Measurements from ENCODE around the gene CASZ1.

The CASZ1 gene

GRCh38 chr1:10692401-10693021, 103.9 kb downstream of the CASZ1 start:
- FAIRE-seq (peak; percentile 55), DNase-seq (ENCODE audit: insufficient read length, low spot score) (peak; percentile 38)

- no peak for FAIRE-seq
- DNase-seq (ENCODE audit: insufficient read length, low spot score): no peak
Measured at GRCh38 chr1:10691740-10692125, 104.7 kb downstream of the CASZ1 start.

- FAIRE-seq (no peak), DNase-seq (ENCODE audit: insufficient read length, low spot score) (no peak)
Measured at GRCh38 chr1:10691075-10691739, 105.2 kb downstream of the CASZ1 start.

GRCh38 chr1:10690484-10690883, 106.0 kb downstream of the CASZ1 start:
- DNase-seq (ENCODE audit: insufficient read length, low spot score) (no peak), FAIRE-seq (no peak)

GRCh38 chr1:10688409-10688786, 108.0 kb downstream of the CASZ1 start:
- DNase-seq (ENCODE audit: insufficient read length, low spot score) (no peak), FAIRE-seq (no peak)

GRCh38 chr1:10687782-10688408, 108.6 kb downstream of the CASZ1 start:
- no peak for DNase-seq (ENCODE audit: insufficient read length, low spot score)
- no peak for FAIRE-seq

GRCh38 chr1:10687251-10687651, 109.2 kb downstream of the CASZ1 start:
- no peak for FAIRE-seq
- no peak for DNase-seq (ENCODE audit: insufficient read length, low spot score)

- DNase-seq (ENCODE audit: insufficient read length, low spot score) (no peak), FAIRE-seq (no peak)
Measured at GRCh38 chr1:10686404-10687040, 109.9 kb downstream of the CASZ1 start.

GRCh38 chr1:10685808-10686403, 110.5 kb downstream of the CASZ1 start:
- no peak for DNase-seq (ENCODE audit: insufficient read length, low spot score)
- FAIRE-seq: no peak

- DNase-seq (ENCODE audit: insufficient read length, low spot score) (no peak), FAIRE-seq (no peak)
Measured at GRCh38 chr1:10685196-10685807, 111.1 kb downstream of the CASZ1 start.

GRCh38 chr1:10684221-10684620, 112.2 kb downstream of the CASZ1 start:
- DNase-seq (ENCODE audit: insufficient read length, low spot score) (no peak), FAIRE-seq (no peak)

GRCh38 chr1:10682449-10683309, 113.8 kb downstream of the CASZ1 start:
- no peak for DNase-seq (ENCODE audit: insufficient read length, low spot score)
- FAIRE-seq: no peak

- FAIRE-seq (no peak), DNase-seq (ENCODE audit: insufficient read length, low spot score) (no peak)
Measured at GRCh38 chr1:10682108-10682445, 114.4 kb downstream of the CASZ1 start.

GRCh38 chr1:10681296-10682107, 114.9 kb downstream of the CASZ1 start:
- DNase-seq (ENCODE audit: insufficient read length, low spot score) (no peak), FAIRE-seq (no peak)

GRCh38 chr1:10680487-10680886, 116.0 kb downstream of the CASZ1 start:
- DNase-seq (ENCODE audit: insufficient read length, low spot score) (no peak), FAIRE-seq (no peak)

GRCh38 chr1:10679496-10680220, 116.8 kb downstream of the CASZ1 start:
- DNase-seq (ENCODE audit: insufficient read length, low spot score): peak; percentile 74
- FAIRE-seq: no peak

GRCh38 chr1:10678852-10679251, 117.6 kb downstream of the CASZ1 start:
- no peak for DNase-seq (ENCODE audit: insufficient read length, low spot score)
- FAIRE-seq: no peak

- FAIRE-seq (no peak), DNase-seq (ENCODE audit: insufficient read length, low spot score) (no peak)
Measured at GRCh38 chr1:10678402-10678801, 118.0 kb downstream of the CASZ1 start.

All from HTR-8/SVneo (cell line).